VCaP (cell line): Measurements from ENCODE around the gene RBFOX1.

Source experiments
- H3K27ac ChIP-seq: fragments of 450-650 bp; 2 replicates; pipeline ENCODE4 v1.5.1; 2017
- CTCF ChIP-seq: fragments of 450-650 bp; conservative IDR thresholded peaks from 2 replicates; pipeline ENCODE4 v1.5.1; 2017; ENCODE audit warnings: mild to moderate bottlenecking, moderate library complexity

RBFOX1 gene

GRCh38 chr16:7361416-7362129 is 28.9 kb downstream of the RBFOX1 start:
- H3K27ac ChIP-seq: no peak overlapping the region
- no peak for TF ChIP-seq CTCF

- no peak for TF ChIP-seq CTCF
- no peak overlapping the region for H3K27ac ChIP-seq
Measured at GRCh38 chr16:7362231-7362630, 29.6 kb downstream of the RBFOX1 start.

GRCh38 chr16:7363422-7364417 is 31.1 kb downstream of the RBFOX1 start:
- H3K27ac ChIP-seq: no peak overlapping the region
- TF ChIP-seq CTCF: no peak

GRCh38 chr16:7366041-7366440 is 33.4 kb downstream of the RBFOX1 start:
- no peak for TF ChIP-seq CTCF
- H3K27ac ChIP-seq: no peak overlapping the region

GRCh38 chr16:7366993-7367880 is 34.6 kb downstream of the RBFOX1 start:
- no peak for TF ChIP-seq CTCF
- H3K27ac ChIP-seq: no peak overlapping the region

GRCh38 chr16:7369204-7369603 is 36.6 kb downstream of the RBFOX1 start:
- H3K27ac ChIP-seq: no peak overlapping the region
- TF ChIP-seq CTCF: no peak

- no peak overlapping the region for H3K27ac ChIP-seq
- no peak for TF ChIP-seq CTCF
Measured at GRCh38 chr16:7372095-7372494, 39.5 kb downstream of the RBFOX1 start.
